Cardiac fibroblast (primary cell): ENCODE measurements around the gene HAO2.
"Not testable (repeated sequence)": the region's sequence is repeated elsewhere in the genome, so short reads cannot be mapped to it uniquely, and the experiment has no call there.

Experiments used
- DNase-seq, 2 donors: peaks; one replicate each; pipeline versions ENCODE4 v3.0.0 to v3.0.0-alpha.2; 2010; ENCODE audit warnings: low read depth in 2 of 2
- H3K4me3 ChIP-seq, 2 donors: replicated peaks in 1 of 2; 1 replicate in 1 of 2; 2 replicates in 1 of 2; pipeline ENCODE4 v1.5.1; 2011; ENCODE audit warnings: low read depth in 2 of 2, low read length in 2 of 2, mild to moderate bottlenecking in 2 of 2, moderate library complexity in 1 of 2
- CTCF ChIP-seq: IDR thresholded peaks from one replicate; pipeline ENCODE4 v1.5.1; 2011; ENCODE audit warnings: low read depth, mild to moderate bottlenecking, low read length, inconsistent platforms

HAO2 gene

GRCh38 chr1:119332622-119333021 lies 36.0 kb upstream of the HAO2 start:
- TF ChIP-seq CTCF: no peak

GRCh38 chr1:119333163-119333896 lies 35.3 kb upstream of the HAO2 start:
- no peak overlapping the region for H3K4me3 ChIP-seq
- TF ChIP-seq CTCF: no peak
- no peak for DNase-seq

More at GRCh38 chr1:119332622-119333021, 36.0 kb upstream of the HAO2 start:
- no peak overlapping the region for H3K4me3 ChIP-seq
- no peak for DNase-seq

GRCh38 chr1:119333897-119334250 lies 34.7 kb upstream of the HAO2 start:
- H3K4me3 ChIP-seq, DNase-seq: not testable (repeated sequence)

- peak; percentile 2 to 31 for DNase-seq
- no peak overlapping the region for H3K4me3 ChIP-seq
- no peak for TF ChIP-seq CTCF
Observed at GRCh38 chr1:119336848-119337247, 31.7 kb upstream of the HAO2 start.

GRCh38 chr1:119338004-119338403 lies 30.6 kb upstream of the HAO2 start:
- DNase-seq: no peak
- TF ChIP-seq CTCF: no peak

GRCh38 chr1:119338757-119339156 lies 29.8 kb upstream of the HAO2 start:
- DNase-seq: no peak
- H3K4me3 ChIP-seq: no peak overlapping the region
- TF ChIP-seq CTCF: no peak

More at GRCh38 chr1:119338004-119338403, 30.6 kb upstream of the HAO2 start:
- no peak overlapping the region for H3K4me3 ChIP-seq

GRCh38 chr1:119340861-119341261 lies 27.7 kb upstream of the HAO2 start:
- TF ChIP-seq CTCF: no peak
- H3K4me3 ChIP-seq: no peak overlapping the region
- DNase-seq: no peak
